HG02938 (cell line): ENCODE measurements around the gene SMAD6.

ENCODE experiments used
- ATAC-seq: cut with Tn5 transposase; IDR thresholded peaks from one replicate; pipeline ENCODE4 v1.9.1; 2021; ENCODE audit warnings: mild to moderate bottlenecking, moderate library complexity; ENCODE audit not compliant: unreplicated experiment

The SMAD6 gene

DNA sequence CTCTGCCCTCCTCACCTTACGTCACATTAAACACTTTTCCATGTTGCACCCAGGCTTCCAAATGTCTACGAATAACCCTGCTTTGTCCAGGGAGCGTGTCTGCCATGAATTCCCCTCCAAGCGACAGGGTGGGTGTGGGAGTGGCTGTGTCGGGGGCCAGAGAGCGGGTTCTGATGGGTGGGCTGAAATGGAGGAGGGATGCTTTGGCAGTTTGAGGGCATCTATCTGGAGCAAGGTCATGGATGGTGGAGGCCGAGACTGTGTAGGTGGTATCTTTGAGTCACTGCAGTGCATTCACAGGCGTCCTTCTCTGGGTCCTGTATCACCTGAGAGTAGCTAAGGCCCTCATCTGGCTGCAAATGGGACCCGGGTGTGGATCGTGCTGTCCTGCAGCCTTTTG is 36.6 kb downstream of the SMAD6 start:
- no peak for ATAC-seq

GRCh38 chr15:66739287-66739686 is 37.3 kb downstream of the SMAD6 start:
- ATAC-seq = no peak

DNA sequence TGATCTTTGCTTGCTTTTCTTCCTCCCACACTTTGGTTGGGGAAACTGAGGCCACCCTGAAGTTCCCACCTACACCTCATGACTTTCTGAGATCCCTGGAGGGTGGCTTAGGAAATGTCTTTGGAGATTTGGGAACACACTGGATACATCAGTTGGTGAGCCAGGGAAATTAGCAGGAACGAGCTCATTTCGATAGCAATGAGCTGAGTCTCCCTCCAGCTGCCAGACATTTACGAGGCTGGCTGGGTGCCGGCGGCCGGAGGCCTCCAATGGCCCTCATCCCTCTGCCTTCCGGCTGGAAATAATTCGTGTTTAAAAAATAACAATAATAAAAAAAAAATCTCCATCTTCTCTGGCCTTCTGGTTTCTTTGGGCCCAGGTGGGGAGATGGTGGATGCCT is 38.8 kb downstream of the SMAD6 start:
- no peak for ATAC-seq

- no peak for ATAC-seq
Measured at GRCh38 chr15:66741646-66742045, 39.6 kb downstream of the SMAD6 start.

- no peak for ATAC-seq
Measured at GRCh38 chr15:66742286-66742685, 40.2 kb downstream of the SMAD6 start.

GRCh38 chr15:66743204-66743603 is 41.2 kb downstream of the SMAD6 start:
- ATAC-seq = no peak

- no peak for ATAC-seq
Measured at GRCh38 chr15:66743703-66744536, 41.9 kb downstream of the SMAD6 start.

- ATAC-seq = no peak
Measured at GRCh38 chr15:66744610-66745279, 42.7 kb downstream of the SMAD6 start.

- no peak for ATAC-seq
Measured at GRCh38 chr15:66745530-66746230, 43.6 kb downstream of the SMAD6 start.

DNA sequence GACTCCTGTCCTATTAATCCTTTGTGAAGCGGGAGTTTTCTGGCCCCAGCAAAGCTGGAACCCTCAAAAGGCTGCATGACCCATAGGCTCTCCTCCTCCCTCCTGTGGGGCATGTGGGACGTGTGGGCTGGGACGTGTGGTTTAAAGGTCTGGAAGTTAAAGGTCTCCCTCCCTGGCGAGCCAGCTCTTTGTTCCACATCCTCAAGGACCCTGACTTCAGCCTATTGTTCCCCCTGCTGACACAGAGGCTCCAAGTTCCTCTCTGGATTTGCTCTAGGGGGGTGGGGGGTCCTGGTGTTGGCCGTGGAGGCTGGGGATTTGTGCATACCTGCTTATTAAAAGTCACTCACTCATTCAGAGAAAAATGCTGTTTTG is 44.2 kb downstream of the SMAD6 start:
- no peak for ATAC-seq

DNA sequence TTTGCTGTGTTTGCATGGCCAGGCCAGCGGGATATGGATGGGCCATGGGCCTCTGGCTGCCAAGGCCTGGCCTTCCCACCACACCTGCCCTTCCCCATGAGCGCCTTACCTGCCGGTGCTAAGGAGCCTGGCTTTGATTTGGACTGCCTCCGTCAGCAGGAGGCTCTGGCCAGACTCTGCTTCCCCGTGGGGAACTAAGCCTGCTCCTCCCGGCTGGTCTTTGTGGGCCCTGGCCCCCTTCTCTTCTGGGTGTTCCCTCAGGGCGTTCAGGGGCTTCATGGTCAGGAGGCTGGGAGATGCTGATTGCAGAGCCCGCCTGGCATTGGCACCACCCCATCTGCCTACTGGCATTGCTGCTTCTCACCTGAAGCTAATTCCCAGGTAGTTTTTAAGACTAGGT is 45.2 kb downstream of the SMAD6 start:
- no peak for ATAC-seq

- ATAC-seq = no peak
Measured at GRCh38 chr15:66747886-66748707, 46.1 kb downstream of the SMAD6 start.

- ATAC-seq = no peak
Measured at GRCh38 chr15:66748708-66749035, 46.6 kb downstream of the SMAD6 start.

GRCh38 chr15:66749841-66750575 is 48.0 kb downstream of the SMAD6 start:
- no peak for ATAC-seq

DNA sequence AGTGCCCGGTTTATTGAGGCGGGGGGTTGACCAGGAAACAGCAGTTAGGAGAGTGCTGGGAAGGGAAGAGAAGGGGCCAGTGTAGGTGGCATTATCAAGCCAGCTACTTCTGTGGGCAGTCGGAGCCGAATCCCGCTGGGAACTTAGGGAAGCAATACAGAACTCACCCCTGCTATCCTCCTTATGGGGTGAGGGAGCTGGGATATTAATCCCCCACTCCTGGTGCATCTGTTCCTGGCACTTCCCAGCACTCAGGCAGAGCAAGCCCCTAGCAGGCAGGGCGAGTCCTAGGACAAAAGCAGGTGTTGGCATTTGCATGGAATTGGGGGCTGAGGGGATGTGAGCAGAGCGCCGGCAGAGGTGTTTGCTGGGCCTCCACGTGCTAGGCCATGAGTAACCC is 48.6 kb downstream of the SMAD6 start:
- ATAC-seq = no peak

GRCh38 chr15:66751579-66751978 is 49.5 kb downstream of the SMAD6 start:
- no peak for ATAC-seq

DNA sequence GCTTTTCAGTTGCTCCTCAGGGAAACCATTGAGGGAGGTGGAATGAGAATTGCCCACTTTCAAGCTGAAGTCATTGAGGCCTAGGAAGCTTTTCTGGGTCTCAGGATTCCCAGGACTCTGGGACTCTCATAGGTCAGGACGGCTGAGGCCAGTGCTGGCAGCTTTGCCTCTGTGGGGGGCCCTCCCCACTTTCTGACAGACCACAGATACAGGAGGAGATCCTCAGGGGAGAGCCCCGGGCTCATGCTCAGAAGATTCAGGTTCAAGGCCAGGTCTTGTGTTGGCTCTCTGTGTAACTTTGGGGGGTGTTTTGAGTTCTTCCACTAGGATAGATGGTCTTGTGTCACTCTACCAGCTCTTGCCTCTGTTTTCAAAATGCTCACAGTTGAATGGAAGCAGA is 50.0 kb downstream of the SMAD6 start:
- no peak for ATAC-seq

DNA sequence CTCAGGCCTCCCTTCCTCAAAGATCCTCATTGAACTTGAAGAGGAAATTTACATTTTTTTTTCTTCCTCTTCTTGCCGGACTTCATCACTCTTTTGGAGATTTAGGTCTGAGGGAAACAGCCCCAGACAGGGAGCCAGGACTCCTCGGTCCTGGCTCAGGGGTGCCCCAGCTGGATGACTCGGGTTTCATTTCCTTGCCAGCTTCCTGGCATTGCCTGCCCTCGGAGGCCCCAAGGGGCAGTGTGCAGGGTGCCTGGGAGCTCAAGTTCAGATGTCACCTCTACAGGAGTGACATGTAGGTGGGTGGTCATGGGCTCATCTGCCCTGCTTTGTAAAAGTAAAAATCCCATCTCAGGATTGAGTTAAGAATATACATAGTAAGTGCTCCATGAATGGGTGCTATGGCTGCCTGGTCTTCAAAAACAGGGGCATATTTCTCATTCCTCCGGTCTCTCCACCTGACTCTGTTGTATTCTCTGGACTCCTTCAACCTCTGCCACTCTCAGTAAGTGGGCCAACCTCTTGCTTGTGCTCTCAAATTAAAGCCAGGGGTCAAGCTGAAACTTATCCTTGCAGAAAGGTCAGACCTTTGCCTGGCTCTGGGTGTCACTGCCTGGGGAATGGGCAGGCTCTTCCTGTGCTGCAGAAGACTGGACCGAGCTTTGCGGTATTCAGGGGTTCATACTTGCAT is 51.8 kb downstream of the SMAD6 start:
- no peak for ATAC-seq

GRCh38 chr15:66754789-66755188 is 52.8 kb downstream of the SMAD6 start:
- ATAC-seq = no peak
